HG03432 (cell line): ENCODE results near the gene DGCR8.
A peak's percentile ranks its signal among the peaks of the same experiment; 100 is the strongest.

ENCODE experiments used
- ATAC-seq: cut with Tn5 transposase; IDR thresholded peaks from one replicate; pipeline ENCODE4 v1.9.1; 2021; ENCODE audit warnings: mild to moderate bottlenecking, moderate library complexity; ENCODE audit not compliant: unreplicated experiment

DGCR8 gene

GRCh38 chr22:20108757-20109230 lies 28.8 kb downstream of the DGCR8 start:
- no peak for ATAC-seq

GRCh38 chr22:20109411-20110358 lies 29.6 kb downstream of the DGCR8 start:
- ATAC-seq: no peak

GRCh38 chr22:20110359-20110985 lies 30.4 kb downstream of the DGCR8 start:
- ATAC-seq: no peak

- ATAC-seq: no peak
Observed at GRCh38 chr22:20111045-20111688, 31.1 kb downstream of the DGCR8 start.

GRCh38 chr22:20111689-20112622 lies 31.9 kb downstream of the DGCR8 start:
- ATAC-seq: no peak

GRCh38 chr22:20112623-20113511 lies 32.8 kb downstream of the DGCR8 start:
- ATAC-seq: no peak

GRCh38 chr22:20113551-20114310 lies 33.7 kb downstream of the DGCR8 start:
- no peak for ATAC-seq

- ATAC-seq: no peak
Observed at GRCh38 chr22:20114506-20115475, 34.8 kb downstream of the DGCR8 start.

- ATAC-seq: no peak
Observed at GRCh38 chr22:20115691-20116375, 35.8 kb downstream of the DGCR8 start, which contains the start of gene RANBP1. Gene RANBP1 (plus strand): TSS chr22:20116104. CDS start chr22:20116185, 81 bp downstream.

GRCh38 chr22:20116376-20116950 lies 36.4 kb downstream of the DGCR8 start:
- no peak for ATAC-seq

- ATAC-seq: peak; percentile 75
Observed at GRCh38 chr22:20116951-20117632, 37.1 kb downstream of the DGCR8 start, which contains the start of gene TRMT2A. Gene TRMT2A (minus strand): TSS chr22:20117226. CDS start chr22:20116906, 320 bp downstream.

GRCh38 chr22:20117633-20118299 lies 37.7 kb downstream of the DGCR8 start:
- ATAC-seq: peak; percentile 22

- ATAC-seq: no peak
Observed at GRCh38 chr22:20118300-20119020, 38.4 kb downstream of the DGCR8 start.

- no peak for ATAC-seq
Observed at GRCh38 chr22:20121856-20122415, 41.9 kb downstream of the DGCR8 start.
